DOHH2 (cell line): ENCODE measurements around the gene TMEM45A.

Experiments
- EZH2phosphoT487 ChIP-seq: fragments of 200-600 bp; sonication (generic); IDR thresholded peaks from 2 replicates; pipeline ENCODE4 v1.6.1; 2017; ENCODE audit warnings: borderline replicate concordance, mild to moderate bottlenecking, antibody characterized with exemption, low read length, moderate library complexity, mixed read lengths
- TF ChIP-seq, protein P1 (sequence below): fragments of 200-600 bp; sonication (generic); IDR thresholded peaks from one replicate; pipeline ENCODE4 v1.5.1; 2014; ENCODE audit warnings: antibody characterized with exemption, mild to moderate bottlenecking, low read depth, low read length; ENCODE audit not compliant: poor library complexity, severe bottlenecking

DNA sequence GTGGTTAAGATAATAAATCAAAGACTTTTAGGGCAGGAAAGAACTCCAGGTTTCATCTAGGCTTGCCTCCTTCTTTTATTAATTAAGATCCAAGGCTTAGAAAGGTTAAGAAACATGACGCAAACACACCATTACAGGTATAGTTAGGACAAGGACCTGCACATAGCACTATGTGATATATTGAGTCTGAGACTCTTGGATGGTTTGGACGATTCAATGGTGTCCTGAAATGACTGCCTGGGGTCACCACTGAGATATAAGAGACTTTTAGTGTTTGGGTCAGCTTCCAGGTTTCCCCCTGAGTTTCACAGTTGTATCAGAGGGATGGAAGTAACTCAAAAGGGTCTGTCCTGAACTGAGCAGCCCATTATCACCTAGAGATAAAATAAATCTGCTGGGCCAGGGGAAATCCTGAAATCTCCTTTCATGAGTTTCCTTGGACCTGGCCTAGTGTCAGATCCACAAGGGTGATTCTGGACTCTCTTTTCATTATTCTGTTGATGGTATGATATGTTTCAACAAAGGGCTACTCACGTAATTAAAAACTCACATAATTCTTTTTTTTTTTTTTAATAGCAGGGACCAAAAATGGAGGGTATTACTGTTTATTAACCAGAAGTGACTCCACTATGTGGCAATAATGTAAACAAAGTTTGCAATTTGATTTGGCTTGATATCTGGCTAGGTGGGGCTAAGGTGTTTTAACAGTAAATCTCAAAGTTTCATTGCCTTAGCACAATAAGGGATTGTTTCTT is 61.4 kb downstream of the TMEM45A start:
- TF ChIP-seq, protein P1, sequence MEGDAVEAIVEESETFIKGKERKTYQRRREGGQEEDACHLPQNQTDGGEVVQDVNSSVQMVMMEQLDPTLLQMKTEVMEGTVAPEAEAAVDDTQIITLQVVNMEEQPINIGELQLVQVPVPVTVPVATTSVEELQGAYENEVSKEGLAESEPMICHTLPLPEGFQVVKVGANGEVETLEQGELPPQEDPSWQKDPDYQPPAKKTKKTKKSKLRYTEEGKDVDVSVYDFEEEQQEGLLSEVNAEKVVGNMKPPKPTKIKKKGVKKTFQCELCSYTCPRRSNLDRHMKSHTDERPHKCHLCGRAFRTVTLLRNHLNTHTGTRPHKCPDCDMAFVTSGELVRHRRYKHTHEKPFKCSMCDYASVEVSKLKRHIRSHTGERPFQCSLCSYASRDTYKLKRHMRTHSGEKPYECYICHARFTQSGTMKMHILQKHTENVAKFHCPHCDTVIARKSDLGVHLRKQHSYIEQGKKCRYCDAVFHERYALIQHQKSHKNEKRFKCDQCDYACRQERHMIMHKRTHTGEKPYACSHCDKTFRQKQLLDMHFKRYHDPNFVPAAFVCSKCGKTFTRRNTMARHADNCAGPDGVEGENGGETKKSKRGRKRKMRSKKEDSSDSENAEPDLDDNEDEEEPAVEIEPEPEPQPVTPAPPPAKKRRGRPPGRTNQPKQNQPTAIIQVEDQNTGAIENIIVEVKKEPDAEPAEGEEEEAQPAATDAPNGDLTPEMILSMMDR: no peak
- no peak for TF ChIP-seq EZH2phosphoT487
